Measurements from ENCODE around the gene LOXHD1. TPM values are rescaled to one million over a fixed set of nuclear protein-coding genes. Genes with fewer than 3 reads are reported as not detected.

LOXHD1 gene
- polyA plus RNA-seq, 1 experiment, result not detected

GRCh38 chr18:46536215-46536874 lies 120.7 kb downstream of the LOXHD1 start:
- ChIA-PET CTCF (no interaction called here), POLR2A (no interaction called here)
- Histone ChIP-seq H3K27me3 (ENCODE audit: control insufficient read depth, insufficient read depth, low read length) (peaks cover 3% of the 10 kb centered on the region), H3K27ac (ENCODE audit: low read depth, low read length) (no peak overlapping the region), H3K9me3 (ENCODE audit: control insufficient read depth, insufficient read depth, low read length) (no peaks in the 10 kb centered on the region), H3K4me3 (ENCODE audit: low read depth, low read length) (no peak overlapping the region)
- no peak for TF ChIP-seq CTCF (IDR thresholded peaks at IDR 0.05; ENCODE audit: low read depth, low read length)
- DNase-seq (ENCODE audit: low read depth, low spot score), result no peak

GRCh38 chr18:46531482-46531881 lies 125.5 kb downstream of the LOXHD1 start:
- ChIA-PET POLR2A (no interaction called here), CTCF (interaction anchor here (0.6 kb wide), 1 partner anchor 1041 kb away, joined by 4 read pairs; no protein-coding TSS in a partner anchor)
- no peak overlapping the region for H3K27ac ChIP-seq (ENCODE audit: low read depth, low read length)
- no peak for TF ChIP-seq CTCF (IDR thresholded peaks at IDR 0.05; ENCODE audit: low read depth, low read length)
- no peak overlapping the region for H3K4me3 ChIP-seq (ENCODE audit: low read depth, low read length)
- DNase-seq (ENCODE audit: low read depth, low spot score), result no peak
- no peaks in the 10 kb centered on the region for H3K27me3 ChIP-seq (ENCODE audit: control insufficient read depth, insufficient read depth, low read length)
- H3K9me3 ChIP-seq (ENCODE audit: control insufficient read depth, insufficient read depth, low read length), result no peaks in the 10 kb centered on the region

- no peak for DNase-seq (ENCODE audit: low read depth, low spot score)
- no peak for TF ChIP-seq CTCF (IDR thresholded peaks at IDR 0.05; ENCODE audit: low read depth, low read length)
- POLR2A ChIA-PET, result no interaction called here
- no peaks in the 10 kb centered on the region for H3K9me3 ChIP-seq (ENCODE audit: control insufficient read depth, insufficient read depth, low read length)
- H3K27me3 ChIP-seq (ENCODE audit: control insufficient read depth, insufficient read depth, low read length), result no peaks in the 10 kb centered on the region
- no peak overlapping the region for H3K27ac ChIP-seq (ENCODE audit: low read depth, low read length)
- no peak overlapping the region for H3K4me3 ChIP-seq (ENCODE audit: low read depth, low read length)
- CTCF ChIA-PET, result no interaction called here
These were observed 129.0 kb downstream of the LOXHD1 start for GRCh38 chr18:46528037-46528436.

- H3K4me3 ChIP-seq (ENCODE audit: low read depth, low read length), result no peak overlapping the region
- no peak overlapping the region for H3K27ac ChIP-seq (ENCODE audit: low read depth, low read length)
- no peak for DNase-seq (ENCODE audit: low read depth, low spot score)
- POLR2A ChIA-PET, result no interaction called here
- CTCF ChIA-PET, result no interaction called here
- TF ChIP-seq CTCF (IDR thresholded peaks at IDR 0.05; ENCODE audit: low read depth, low read length), result no peak
- H3K27me3 ChIP-seq (ENCODE audit: control insufficient read depth, insufficient read depth, low read length), result no peaks in the 10 kb centered on the region
- no peaks in the 10 kb centered on the region for H3K9me3 ChIP-seq (ENCODE audit: control insufficient read depth, insufficient read depth, low read length)
These were observed 137.2 kb downstream of the LOXHD1 start for GRCh38 chr18:46519870-46520269.

- POLR2A ChIA-PET, result no interaction called here
- no peak for DNase-seq (ENCODE audit: low read depth, low spot score)
- H3K4me3 ChIP-seq (ENCODE audit: low read depth, low read length), result no peak overlapping the region
- H3K27me3 ChIP-seq (ENCODE audit: control insufficient read depth, insufficient read depth, low read length), result no peaks in the 10 kb centered on the region
- no peaks in the 10 kb centered on the region for H3K9me3 ChIP-seq (ENCODE audit: control insufficient read depth, insufficient read depth, low read length)
- CTCF ChIA-PET, result interaction anchor here (0.6 to 1.8 kb wide), 3 partner anchors 32 to 345 kb away, joined by 4 to 7 read pairs (median 5); a partner anchor contains a TSS
- no peak overlapping the region for H3K27ac ChIP-seq (ENCODE audit: low read depth, low read length)
- TF ChIP-seq CTCF (IDR thresholded peaks at IDR 0.05; ENCODE audit: low read depth, low read length), result peak; percentile 21
These were observed 138.6 kb downstream of the LOXHD1 start for GRCh38 chr18:46518438-46518837.
